ENCODE data around the gene CREB3.

DNA sequence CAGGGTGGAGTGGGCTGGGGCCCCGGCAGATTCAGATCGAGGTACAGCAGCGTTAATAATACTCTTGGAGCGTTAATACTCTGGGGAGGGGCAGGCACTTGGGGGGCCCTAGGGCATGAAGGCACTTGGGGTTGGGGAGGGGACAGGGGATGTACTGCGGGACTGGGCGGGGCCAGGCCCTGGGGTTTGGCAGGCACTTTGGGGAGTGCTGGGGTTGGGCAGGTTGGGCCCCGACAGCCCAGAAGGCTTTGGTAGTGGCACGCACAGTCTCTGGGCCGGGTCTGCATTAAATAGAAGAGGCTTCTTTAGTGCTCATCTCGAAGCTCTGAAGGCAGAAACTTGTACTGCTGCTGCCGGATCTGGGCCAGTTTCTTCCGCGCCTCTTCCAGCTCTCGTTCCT lies 35.0 kb upstream of the CREB3 start:
- TF ChIP-seq, protein P1, sequence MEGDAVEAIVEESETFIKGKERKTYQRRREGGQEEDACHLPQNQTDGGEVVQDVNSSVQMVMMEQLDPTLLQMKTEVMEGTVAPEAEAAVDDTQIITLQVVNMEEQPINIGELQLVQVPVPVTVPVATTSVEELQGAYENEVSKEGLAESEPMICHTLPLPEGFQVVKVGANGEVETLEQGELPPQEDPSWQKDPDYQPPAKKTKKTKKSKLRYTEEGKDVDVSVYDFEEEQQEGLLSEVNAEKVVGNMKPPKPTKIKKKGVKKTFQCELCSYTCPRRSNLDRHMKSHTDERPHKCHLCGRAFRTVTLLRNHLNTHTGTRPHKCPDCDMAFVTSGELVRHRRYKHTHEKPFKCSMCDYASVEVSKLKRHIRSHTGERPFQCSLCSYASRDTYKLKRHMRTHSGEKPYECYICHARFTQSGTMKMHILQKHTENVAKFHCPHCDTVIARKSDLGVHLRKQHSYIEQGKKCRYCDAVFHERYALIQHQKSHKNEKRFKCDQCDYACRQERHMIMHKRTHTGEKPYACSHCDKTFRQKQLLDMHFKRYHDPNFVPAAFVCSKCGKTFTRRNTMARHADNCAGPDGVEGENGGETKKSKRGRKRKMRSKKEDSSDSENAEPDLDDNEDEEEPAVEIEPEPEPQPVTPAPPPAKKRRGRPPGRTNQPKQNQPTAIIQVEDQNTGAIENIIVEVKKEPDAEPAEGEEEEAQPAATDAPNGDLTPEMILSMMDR (IDR thresholded peaks at IDR 0.05), result no peak
- no peak for TF ChIP-seq ZFX (IDR thresholded peaks at IDR 0.05; ENCODE audit: borderline replicate concordance)
